H7 (cell line): Measurements from ENCODE around the gene TMEM163. TPM values are rescaled to one million over a fixed set of nuclear protein-coding genes. Genes with fewer than 3 reads are reported as not detected.
"Not testable (repeated sequence)": the region's sequence is repeated elsewhere in the genome, so short reads cannot be mapped to it uniquely, and the experiment has no call there.

Experiments
- DNase-seq: peaks from one replicate; pipeline ENCODE4 v3.0.0; 2012
- H3K27me3 ChIP-seq: 2 replicates; pipeline ENCODE4 v1.6.0; 2011; ENCODE audit warnings: mild to moderate bottlenecking, low read length; ENCODE audit not compliant: control insufficient read depth, insufficient read depth
- H3K36me3 ChIP-seq: replicated peaks from 2 replicates; pipeline ENCODE4 v1.5.1; 2011; ENCODE audit warnings: low read length; ENCODE audit not compliant: control insufficient read depth, insufficient read depth
- H3K4me3 ChIP-seq: 2 replicates; pipeline ENCODE4 v1.5.1; 2011; ENCODE audit warnings: low read depth, mild to moderate bottlenecking, control low read depth, low read length, moderate library complexity; ENCODE audit not compliant: insufficient read depth
- total RNA-seq: library from RNA; depleted of rRNA; stranded (reverse); fragments of >200 nt; shearing (Covaris generic); gene quantifications from 2 replicates; pipeline ENCODE4 v1.2.3, GENCODE V29; 2014

The TMEM163 gene
- total RNA-seq, 1 experiment from 2014 or later: 0.14 TPM

DNA sequence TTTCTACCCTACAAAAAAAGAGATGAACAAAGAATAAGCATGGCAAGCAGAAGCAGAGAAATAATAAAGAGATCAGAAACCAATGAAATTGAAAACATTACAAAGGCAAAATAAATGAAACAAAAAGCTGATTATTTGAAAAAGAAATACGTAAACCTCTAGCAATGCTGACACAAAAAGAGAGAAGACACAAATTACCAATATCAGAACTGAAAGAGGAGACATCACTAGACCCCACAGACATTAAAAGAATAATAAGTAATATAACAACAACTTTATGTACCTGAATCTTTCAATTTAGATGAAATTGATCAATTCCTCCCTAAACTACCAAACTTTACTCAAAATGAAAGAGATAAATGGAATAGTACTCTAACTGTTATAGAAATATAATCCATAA lies 75.9 kb downstream of the TMEM163 start:
- H3K4me3 ChIP-seq: no peak overlapping the region
- no peak for DNase-seq
- no peaks in the 10 kb centered on the region for H3K36me3 ChIP-seq

DNA sequence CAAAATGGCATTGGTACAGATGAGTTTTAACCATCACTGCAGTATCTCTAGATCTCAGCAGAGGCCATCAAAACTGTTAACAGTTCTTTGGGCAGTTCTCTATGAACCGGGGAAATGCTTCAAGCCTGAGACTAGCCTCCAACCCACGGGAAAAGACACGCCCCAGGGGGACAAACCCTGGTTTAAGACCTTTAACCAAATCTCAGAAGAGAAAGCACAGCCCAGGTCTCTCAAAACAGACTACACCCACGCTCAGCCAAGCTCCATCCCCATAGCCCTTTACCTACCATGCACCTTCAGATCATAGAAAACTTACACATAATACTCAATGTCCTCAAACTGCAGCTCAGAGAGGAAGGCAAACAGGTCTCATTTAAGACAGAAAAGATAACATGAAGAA lies 78.3 kb downstream of the TMEM163 start:
- no peak overlapping the region for H3K4me3 ChIP-seq
- no peaks in the 10 kb centered on the region for H3K27me3 ChIP-seq
- no peak for DNase-seq
- H3K36me3 ChIP-seq: no peaks in the 10 kb centered on the region

More for the DNA sequence above, 75.9 kb downstream of the TMEM163 start:
- H3K27me3 ChIP-seq: no peaks in the 10 kb centered on the region

DNA sequence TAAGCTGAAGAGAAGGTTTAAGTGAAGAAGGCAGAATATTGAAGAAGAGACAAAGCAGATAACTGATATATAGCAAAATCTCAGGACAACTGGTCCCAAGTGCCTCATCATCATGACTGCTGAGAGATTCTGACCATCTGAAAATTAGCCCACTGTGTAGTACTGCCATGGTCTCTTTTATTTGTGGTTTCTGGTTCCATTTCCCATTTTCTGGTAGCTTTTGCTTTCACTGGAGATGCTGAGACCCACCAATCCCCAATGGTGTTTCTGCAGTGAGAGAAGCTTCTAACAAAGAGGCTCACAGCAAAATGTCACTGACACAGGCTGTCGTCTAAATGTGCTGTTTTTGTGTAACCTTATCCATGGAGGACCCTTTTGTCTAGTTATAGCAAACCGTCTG lies 79.5 kb downstream of the TMEM163 start:
- H3K4me3 ChIP-seq: no peak overlapping the region
- no peak for DNase-seq

DNA sequence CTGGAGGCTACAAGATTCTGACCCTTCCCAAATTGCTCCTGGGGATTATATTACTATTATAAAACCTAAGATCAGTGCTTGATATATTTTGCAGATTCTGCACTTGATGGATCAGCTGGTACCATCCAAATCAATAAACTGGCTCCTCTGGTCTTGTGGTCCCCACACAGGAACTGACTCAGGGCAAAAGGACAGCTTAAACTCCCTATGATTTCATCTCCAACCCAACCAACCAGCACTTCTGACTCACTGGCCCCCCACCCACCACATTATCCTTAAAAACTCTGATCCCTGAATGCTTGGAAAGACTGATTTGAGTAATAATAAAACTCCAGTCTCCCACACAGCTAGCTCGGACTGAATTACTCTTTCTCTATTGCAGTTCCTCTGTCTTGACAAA lies 82.1 kb downstream of the TMEM163 start:
- no peak for DNase-seq
- Histone ChIP-seq H3K4me3 (no peak overlapping the region), H3K36me3 (no peaks in the 10 kb centered on the region), H3K27me3 (no peaks in the 10 kb centered on the region)

More for the DNA sequence above, 79.5 kb downstream of the TMEM163 start:
- Histone ChIP-seq H3K27me3 (no peaks in the 10 kb centered on the region), H3K36me3 (no peaks in the 10 kb centered on the region)

DNA sequence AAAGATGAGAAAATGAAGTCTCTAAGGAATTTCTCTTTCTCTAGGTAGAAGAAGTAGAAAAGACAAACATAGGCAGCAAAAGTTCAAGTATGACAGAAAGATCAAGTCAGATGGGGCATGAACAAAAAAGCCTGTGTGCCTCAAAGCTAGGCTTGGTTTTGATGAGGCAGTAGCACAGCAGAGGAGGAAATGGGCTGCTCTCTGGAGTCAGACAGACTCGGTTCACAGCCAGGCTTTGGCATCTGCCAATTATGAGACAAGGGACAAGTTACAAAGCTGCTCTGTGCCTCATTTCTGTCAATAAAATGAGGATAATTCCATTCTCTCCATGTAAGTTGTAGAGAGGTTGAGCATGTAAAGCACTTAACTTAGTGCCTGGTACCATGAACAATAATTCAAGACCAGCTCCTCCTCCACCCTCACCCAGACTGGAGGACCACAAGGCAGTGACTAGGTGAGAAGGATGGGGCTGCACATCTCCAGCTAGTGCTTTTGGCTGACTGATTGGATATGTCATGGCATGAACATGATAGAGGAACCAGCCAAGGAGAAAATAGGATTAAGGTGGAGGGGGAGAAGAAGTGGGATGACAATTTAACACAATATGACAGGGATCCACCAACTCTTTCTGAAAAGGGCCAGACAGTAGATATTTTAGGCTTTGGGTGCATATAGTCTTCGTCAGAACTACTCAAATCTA lies 84.6 kb downstream of the TMEM163 start:
- DNase-seq: no peak
- no peak overlapping the region for H3K4me3 ChIP-seq
- H3K27me3 ChIP-seq: no peaks in the 10 kb centered on the region
- H3K36me3 ChIP-seq: no peaks in the 10 kb centered on the region

DNA sequence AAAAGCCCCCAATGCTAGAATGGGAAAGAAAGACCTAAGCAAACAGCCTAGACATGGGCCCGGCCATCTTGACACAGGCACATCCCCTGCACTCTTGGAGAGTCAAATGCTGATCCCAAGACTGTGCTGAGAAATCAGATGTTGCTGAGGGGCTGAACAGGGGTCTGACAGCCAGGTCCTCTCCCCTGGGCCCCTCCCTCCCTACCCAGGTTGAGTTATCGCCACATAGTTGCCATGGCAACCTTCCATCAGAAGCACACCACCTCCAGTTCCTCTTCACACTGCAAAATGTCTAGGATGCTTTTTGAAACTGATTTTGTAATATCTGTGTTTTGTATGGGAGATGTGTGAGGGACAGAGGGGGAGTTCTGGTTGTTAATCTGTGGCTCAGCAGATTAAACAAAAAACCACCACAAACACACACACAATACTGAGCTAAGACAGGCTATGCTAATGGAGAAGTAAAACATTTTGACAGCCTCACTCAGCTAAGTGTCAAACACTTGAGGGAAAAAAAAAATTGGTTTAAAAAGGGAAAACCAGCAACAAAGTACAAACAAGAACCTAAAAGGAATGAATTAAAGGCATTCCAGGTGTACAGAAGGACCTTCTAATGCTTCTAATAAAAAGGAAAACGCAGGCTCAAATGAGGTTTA lies 88.2 kb downstream of the TMEM163 start:
- no peaks in the 10 kb centered on the region for H3K27me3 ChIP-seq
- no peaks in the 10 kb centered on the region for H3K36me3 ChIP-seq
- DNase-seq: no peak
- H3K4me3 ChIP-seq: no peak overlapping the region

DNA sequence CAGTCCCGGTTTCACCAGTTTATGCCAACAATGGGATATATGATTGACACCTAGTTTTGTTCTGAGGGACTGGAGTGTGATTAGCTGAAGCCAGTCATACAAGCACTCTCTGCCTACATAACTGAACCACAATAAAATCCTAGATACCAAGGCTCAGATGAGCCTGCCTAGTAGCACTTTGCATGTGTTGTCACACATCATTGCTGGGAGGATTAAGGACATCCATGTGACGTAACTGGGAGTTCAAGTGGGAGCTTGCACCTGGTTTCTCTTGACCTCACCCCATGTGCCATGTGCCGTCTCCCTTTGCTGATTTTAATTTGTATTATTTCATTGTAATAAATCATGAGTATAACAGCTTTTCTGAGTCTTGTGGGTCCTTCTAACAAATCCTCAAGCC lies 90.3 kb downstream of the TMEM163 start:
- Histone ChIP-seq H3K4me3 (no peak overlapping the region), H3K36me3 (no peaks in the 10 kb centered on the region), H3K27me3 (no peaks in the 10 kb centered on the region)
- no peak for DNase-seq

DNA sequence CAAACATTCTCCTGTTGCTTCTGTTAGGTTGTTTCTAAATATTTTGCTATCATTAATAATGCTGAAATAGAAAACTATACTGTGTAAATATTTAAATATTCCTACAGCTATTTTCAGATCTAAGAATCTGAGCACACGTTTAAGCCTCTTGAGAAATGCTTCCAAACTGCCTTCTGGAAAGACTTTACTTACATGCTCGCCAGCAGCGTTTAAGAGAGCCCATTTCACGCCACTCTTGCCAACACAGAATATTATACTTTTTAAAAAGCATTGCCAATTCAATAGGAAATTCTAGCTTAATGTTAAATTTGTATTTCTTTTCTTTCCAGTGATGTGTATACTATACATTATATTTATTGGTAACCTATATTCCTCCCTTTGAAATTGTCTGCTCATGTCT lies 92.0 kb downstream of the TMEM163 start:
- Histone ChIP-seq H3K36me3 (no peaks in the 10 kb centered on the region), H3K27me3 (no peaks in the 10 kb centered on the region), H3K4me3 (no peak overlapping the region)
- no peak for DNase-seq

DNA sequence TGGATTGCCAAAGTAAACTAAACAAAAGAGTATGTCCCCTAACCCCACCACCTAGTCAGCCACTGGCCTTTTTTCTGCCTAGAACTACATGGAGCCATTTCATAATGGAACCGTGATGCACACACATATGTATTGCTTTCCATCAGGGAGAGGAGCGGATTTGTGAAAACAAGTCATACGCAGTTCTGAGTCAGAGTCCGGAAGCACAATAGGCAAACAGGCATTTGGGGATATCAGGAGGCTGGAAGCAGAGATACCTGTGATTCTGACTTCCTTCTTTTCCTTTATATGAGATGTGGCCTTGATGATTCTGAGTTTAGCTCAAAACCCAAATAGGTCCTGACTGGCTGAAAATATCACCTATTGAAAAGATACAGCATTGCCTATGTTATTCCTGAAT lies 93.5 kb downstream of the TMEM163 start:
- no peak overlapping the region for H3K4me3 ChIP-seq
- no peaks in the 10 kb centered on the region for H3K36me3 ChIP-seq
- H3K27me3 ChIP-seq: no peaks in the 10 kb centered on the region
- no peak for DNase-seq

DNA sequence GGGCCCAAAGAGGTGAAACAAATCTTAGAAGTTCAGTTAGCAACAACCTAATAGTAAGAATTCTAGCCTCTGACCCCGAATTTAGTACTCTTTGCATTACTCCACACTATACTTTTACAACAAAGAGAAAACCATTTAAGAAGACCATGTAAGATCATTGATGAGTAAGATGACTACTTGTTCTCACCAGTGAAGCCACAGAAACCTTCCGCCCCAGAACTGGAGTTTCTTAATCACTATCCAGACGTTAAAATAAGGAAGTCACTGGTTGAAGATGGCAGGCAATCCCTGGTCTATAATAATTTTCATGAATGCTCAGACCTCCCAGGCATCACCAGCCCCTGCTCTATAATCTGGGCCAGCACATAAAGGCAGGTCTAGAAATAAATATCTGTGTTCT lies 95.0 kb downstream of the TMEM163 start:
- Histone ChIP-seq H3K4me3 (no peak overlapping the region), H3K36me3 (no peaks in the 10 kb centered on the region), H3K27me3 (no peaks in the 10 kb centered on the region)
- DNase-seq: no peak

DNA sequence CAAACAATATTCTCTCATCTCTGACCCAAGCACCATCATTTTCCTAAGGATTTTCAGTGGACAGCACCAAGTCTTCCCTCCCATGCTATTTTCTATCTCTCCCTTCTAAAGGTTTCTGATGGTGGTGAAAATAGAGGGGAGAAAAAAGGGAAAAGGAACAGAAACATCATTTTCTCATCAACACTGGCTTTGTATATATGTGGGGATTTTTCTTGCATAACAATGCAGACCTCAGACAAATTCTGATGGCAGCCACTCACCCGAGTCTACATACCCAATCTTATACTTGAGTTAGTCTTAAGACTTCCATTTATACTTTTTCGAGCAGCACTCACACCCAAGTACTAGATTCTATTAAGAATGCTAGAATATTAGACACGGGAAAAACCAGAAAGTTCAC lies 95.8 kb downstream of the TMEM163 start:
- Histone ChIP-seq H3K27me3 (no peaks in the 10 kb centered on the region), H3K36me3 (no peaks in the 10 kb centered on the region), H3K4me3 (no peak overlapping the region)
- no peak for DNase-seq

DNA sequence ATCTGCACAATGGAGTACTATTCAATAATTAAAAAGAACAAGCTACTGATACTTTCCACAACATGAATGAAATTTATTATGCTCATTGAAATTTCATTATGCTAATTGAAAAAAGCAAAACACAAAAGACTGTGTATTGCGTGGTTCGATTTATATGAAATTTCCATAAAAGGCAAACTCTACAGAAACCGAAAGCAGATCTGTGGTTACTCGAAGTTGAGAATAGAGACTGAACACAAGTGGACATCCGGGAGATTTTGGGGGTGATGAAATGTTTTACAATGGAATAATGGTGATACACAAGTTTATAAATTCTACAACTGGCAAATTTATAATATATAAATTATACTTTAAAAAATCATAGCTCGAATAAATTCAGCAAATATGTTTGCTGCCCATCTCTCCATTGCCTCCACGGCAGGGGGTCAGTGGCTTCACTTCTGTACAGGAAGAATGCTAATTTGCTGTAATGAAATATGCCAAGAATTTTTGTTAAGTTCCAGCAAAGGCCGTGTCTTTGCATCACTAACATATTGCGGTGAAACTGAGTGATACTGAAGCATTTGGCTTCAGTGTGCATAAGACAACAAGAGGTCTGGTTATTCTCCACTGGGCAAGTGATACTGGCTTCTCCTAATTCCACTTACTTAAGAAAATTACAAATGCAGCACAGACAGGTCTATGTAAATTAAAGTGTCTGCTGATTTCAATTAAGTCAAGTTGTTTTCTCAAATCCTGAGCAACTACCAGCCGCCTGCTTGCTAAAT lies 96.7 kb downstream of the TMEM163 start:
- no peaks in the 10 kb centered on the region for H3K36me3 ChIP-seq

DNA sequence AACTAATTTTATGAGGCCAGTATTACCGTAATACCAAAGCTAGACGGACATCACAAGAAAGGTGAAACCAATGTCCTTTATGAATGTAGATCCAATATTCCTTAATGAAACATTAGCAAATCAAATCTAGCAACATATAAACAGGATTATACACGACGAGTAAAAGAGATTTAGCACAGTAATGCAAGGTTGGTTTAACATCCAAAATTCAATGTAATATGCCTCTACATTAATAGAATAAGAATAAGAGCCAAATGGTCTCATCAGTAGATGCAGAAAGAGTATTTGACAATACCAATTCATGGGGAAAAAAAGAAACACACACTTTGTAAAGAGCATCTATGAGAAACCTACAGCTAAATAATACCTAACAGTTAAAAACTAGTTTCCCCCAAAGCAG lies 99.5 kb downstream of the TMEM163 start:
- DNase-seq: no peak
- H3K27me3 ChIP-seq: no peaks in the 10 kb centered on the region
- no peaks in the 10 kb centered on the region for H3K36me3 ChIP-seq
- no peak overlapping the region for H3K4me3 ChIP-seq

More for the DNA sequence above, 96.7 kb downstream of the TMEM163 start:
- Histone ChIP-seq H3K4me3 (no peak overlapping the region), H3K27me3 (no peaks in the 10 kb centered on the region)
- no peak for DNase-seq

DNA sequence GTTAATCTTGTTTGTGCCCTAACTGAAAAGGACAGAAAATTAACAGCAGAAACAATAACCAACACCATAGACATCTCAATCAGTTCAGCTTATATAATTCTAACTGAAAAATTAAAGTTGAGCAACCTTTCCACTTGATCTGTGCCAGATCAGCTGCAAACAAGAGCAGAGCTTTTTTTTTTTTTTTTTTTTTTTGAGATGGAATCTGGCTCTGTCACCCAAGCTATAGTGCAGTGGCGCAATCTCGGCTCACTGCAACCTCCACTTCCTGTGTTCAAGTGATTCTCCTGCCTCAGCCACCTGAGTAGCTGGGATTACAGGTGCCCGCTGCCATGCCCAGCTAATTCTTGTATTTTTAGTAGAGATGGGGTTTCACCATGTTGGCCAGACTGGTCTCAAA lies 103.3 kb downstream of the TMEM163 start:
- not testable (repeated sequence) for DNase-seq, H3K4me3 ChIP-seq, H3K36me3 ChIP-seq, H3K27me3 ChIP-seq

DNA sequence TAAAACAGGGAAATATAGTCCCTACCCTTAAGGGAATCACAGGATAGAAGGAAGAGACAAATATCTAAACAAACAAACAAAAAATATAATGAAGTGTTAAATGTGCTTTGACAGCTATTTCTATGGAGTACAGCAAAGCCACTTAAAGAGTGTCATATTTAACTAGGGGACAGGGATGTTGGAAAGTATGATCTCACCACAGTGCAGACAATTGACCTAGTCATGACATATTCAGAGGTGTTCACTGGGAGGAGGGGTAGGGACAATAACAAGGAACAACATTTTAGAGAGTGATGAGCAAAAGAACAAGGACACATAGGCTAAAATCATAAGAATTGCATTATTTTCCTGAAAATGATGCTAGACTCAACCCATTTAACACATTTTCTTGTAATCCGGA lies 107.5 kb downstream of the TMEM163 start:
- Histone ChIP-seq H3K27me3 (no peaks in the 10 kb centered on the region), H3K36me3 (no peaks in the 10 kb centered on the region), H3K4me3 (no peak overlapping the region)
- no peak for DNase-seq
